Right kidney (tissue), 1 donor: ENCODE results near the gene LMF1.

Experiments used
- DNase-seq: peaks from one replicate; pipeline ENCODE4 v3.0.0-alpha.2; 2016

The LMF1 gene

GRCh38 chr16:881219-882097, 89.3 kb downstream of the LMF1 start:
- DNase-seq, result no peak

DNA sequence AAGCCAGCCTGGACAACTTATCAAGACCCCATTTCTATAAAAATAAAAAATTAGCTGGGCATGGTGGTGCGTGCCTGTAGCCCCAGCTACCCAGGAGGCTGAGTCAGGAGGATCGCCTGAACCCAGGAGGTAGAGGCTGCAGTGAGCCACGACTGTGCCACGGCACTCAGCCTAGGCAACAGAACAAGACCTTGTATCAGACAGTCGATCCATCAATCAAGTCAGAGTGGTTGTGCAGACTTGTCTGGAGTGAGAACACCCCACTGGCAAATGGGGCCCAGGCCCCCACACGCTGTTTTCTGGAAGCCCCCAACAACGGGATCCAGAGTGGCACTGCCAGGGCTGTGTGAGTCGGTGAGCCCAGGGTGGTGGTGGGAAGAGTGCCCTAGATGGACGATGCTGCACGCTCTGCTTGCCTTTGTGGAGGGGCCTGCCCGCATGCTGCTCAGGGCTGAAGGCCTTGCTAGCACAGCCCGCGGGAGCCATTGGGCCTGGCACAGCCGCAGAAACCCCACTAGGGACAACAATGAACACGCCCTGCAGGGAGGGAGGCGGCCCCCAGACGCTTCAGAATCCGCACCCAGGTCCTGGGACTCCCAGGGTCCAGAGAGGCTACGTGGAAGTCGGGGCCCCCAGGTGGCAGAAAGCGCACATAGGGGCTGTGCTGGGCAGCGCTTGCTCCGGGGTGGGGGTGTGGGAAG, 90.2 kb downstream of the LMF1 start:
- no peak for DNase-seq

GRCh38 chr16:879986-880385, 90.8 kb downstream of the LMF1 start:
- no peak for DNase-seq

DNA sequence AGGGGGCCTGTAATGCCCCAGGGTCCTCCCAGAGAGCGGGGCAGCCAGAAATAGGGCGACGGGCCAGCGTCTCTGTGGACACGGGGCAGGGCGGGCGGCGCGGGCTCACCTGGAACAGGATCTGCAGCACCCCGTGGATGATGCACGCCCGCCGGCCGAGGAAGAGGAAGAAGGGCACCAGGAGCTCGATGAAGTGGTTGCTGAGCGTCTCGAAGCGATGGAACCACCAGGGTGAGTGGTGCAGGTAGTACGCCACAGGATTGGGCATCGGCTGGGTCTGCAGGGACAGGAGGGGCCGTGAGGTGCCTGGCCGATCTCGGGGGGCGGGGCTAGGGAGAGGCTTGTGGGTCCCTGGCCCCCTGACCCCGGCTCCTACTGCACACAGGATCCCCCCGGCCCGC, 91.3 kb downstream of the LMF1 start:
- no peak for DNase-seq

DNA sequence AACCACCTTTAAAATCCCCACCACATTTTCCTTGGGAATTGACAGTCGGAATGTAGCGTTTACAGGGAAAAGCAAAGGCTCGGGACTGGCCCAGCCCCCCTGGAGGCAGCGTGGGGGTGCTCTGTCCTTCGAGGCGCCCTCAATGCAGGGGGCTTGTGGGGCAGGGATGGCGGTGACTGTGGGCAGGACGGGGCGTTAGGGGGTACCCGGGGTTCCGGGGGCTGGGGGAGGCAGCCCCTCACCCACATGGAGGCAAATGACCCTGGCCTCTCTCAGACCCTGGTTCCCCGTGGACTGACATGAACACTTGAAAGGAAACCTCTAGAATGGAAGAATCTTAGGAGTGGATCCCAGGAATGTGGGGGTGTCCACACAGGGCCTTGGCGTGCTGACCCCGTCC, 91.9 kb downstream of the LMF1 start:
- DNase-seq, result no peak

DNA sequence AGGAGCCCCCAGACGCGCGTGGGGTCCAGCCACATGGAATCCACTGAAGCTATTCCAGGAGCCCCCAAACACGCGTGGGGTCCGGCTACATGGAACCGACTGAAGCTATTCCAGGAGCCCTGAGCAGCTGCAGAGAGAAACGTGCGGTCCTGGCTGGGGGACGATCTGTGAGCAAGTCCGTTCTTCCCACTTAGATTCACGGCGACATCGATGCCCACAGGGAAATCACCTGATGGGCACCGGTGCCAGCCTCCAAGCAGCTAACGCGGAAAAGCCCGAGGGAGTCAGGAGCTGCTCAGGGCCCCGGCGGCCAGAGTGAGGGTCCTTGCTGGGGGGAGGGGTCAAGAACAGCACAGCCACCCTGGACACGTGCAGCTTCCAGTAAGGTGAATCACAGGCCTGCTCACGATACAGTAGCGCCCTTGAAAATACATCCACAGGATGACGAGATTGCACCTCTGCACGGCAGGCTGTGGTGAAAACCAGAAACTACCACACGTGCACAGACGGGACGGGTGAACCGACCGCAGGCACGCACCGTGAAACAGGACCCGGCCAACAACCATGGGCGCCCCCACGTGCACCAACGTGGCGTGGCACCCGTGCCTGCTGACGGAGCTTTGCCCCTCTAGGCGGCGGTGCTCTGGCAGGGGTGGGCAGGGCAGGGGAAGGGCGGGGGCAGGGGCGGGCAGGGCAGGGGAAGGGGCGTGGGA, 92.6 kb downstream of the LMF1 start:
- DNase-seq, result no peak

DNA sequence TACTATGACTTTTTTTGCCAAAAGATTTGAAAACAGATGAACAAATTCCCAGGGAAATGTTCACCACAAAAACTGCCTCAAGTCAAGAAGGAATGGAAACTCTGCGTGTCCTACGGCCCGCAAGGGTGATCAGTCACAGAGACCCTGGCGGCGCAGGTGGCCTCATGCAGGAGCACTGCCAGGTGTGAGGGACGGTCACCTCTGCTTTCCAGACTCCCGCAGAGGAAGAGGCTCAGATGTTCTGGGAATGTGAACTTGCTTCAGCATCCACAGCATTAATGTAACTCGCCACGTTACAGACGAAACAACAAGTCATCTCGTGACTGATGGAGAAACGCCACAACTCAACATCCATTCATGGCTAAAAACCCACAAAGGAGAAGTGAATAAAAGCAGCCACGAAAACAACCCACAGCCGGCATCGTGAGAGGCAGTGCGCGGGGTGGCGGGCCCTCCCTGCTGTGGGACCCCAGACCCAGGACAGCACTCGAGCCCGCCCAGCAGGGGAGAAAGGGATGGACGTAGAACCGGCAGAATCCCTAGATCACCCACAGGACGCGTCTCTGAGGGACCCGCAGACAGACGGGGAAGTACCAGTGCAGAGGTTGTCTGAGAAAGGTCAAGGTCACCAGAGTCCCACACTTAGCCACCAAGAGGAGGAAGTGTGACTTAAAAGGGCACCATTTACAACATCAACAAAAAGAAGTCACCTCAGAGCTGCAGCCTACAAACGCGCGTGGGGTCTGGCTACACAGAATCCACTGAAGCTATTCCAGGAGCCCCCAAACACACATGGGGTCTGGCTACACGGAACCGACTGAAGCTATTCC, 93.3 kb downstream of the LMF1 start:
- DNase-seq, result no peak

GRCh38 chr16:876523-877241, 94.1 kb downstream of the LMF1 start:
- DNase-seq, result no peak

DNA sequence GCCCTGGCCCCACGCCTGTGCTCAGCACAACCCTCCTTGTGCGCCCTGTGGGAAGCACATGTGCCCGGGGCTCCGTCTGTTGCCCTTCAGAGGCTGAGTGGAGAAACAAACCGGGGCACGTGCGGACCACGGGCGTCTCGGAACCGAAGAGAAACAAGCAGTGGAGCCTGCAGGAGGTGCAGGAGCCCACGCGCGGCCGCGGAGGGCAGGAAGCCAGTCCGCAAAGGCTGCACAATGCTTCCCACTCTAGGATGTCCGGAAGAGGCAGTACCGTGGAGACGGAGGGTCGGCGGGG, 94.8 kb downstream of the LMF1 start:
- no peak for DNase-seq

DNA sequence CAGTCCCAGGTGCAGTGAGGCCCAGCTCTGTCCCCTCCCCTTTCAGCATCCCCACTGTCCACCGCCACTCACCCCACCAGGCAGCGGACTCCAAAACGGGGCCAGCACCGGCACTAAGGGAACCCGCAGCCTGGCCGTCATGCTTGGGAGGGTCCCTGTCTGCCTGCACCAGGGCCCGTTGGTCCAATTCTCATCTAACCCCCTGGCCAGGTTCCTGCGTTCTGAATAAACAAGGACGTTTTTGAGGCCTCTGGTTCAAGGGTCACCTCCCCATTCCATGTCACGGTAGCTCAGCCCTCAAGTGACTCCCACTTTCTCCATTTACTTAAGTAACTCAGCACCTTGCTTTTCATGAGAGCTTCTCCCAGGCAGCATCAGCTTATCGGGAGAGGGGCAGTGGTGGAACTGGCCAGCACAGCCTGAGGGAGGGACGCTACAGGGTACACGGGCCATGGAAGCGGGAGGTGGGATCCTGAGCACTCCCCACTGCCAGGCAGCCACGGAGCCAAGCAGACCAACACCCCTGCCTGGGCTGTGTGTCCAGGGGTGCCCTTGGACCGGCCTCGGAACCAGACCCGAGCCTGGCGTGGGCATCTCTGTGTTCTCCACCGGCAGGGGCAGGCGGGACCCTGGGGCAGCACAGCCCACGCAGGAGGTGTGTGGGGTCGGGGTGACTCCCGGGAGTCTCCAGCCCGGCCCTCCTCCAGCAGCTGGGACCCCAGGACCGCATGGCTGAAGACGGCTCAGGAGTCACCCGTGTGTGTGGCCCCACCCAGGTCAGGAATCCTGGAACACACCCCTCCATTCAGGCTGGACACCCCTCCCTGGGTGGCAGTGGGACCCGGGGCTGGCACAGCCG, 95.4 kb downstream of the LMF1 start:
- no peak for DNase-seq

GRCh38 chr16:874366-875181, 96.2 kb downstream of the LMF1 start:
- no peak for DNase-seq

DNA sequence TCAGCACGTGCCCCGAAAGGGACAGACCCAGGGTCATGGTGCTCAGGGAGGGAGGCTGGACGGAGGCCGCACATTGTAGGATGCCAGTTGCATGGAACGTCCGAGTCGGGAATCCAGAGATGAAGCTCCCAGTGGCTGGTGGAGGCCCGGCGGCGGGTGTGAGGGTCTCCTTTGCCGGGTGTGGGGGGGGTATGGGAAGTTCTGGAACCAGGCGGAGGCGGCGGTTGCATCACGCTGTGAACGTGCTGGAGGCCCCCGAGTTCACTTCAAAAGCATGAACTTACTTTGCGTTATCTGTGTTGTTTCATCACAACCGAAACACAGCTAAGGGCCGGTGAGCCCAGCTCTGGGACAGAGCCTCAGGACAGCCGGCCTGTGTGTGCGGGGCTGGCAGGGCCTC, 96.9 kb downstream of the LMF1 start:
- no peak for DNase-seq

GRCh38 chr16:873243-873661, 97.5 kb downstream of the LMF1 start:
- DNase-seq, result no peak

GRCh38 chr16:872436-873242, 98.1 kb downstream of the LMF1 start:
- DNase-seq, result no peak

DNA sequence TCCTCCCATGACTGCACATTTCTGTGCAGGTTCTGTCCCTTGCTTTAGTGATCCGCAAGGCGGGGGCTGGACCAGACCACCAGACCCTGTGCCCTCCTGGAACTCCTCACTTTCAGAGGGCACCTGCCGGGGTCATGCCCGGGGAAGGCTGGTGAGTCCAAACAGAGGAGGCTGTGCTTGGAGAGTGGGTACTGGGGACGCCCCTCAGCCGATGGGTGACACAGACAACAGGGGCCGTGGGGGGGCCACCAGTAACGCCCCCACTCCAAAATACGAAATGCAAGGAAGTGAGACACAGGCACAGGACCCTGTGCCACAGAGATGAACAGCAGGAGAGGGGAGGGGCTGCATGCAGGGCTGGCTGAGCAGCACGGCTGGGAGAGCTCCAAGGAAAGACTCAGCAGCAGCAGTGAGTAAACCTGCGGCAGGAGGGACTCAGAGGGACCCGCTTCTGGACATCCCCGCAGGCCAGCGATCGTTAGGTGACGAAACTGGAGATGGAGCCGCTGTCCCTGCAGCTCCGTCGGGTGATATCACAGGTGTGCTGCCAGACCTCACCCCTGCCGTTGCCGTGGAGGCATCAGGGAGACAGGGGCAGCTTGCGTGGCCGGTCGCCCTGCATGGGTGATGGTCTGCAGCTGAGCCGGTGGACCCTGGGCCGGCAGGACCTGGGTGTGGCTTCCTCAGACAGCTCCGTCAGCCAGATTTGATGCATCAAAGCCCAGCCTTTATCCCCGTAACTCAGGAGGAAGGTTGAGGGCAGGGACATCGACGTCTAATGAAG, 99.0 kb downstream of the LMF1 start:
- no peak for DNase-seq

DNA sequence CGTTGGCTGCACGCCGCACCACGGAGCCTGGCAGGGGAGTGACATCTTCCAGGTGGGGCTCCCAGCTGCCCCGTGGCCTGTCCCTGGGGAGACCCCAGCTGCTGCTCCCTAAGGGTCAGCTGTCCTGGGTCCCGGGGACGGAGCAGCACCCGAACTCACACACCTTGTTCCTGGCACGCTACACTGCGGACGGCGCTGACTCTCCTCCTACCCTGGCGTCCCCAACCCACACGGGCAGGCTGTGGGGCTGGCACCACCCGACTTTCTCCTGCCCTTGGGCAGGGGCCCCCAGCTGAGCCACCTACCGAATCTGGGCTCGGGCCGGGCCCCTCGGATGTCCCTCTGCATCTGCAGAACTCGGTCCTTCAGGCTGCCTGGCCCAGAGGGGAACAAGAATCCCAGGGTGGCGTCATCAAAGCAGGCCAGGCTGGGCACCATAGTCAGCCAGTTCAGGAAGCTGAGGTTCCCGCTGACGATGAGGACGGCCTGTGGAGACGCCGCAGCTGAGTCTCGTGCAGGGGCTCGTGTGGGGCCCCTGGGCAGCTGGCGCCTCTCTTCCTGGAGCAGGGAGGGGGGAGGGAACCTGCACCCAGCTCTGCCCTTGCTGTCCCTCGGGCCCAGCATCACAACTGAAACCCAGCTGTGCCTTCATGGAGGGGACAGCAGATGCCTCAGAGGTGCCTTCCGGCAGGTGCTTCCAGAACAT, 99.8 kb downstream of the LMF1 start:
- DNase-seq, result no peak

DNA sequence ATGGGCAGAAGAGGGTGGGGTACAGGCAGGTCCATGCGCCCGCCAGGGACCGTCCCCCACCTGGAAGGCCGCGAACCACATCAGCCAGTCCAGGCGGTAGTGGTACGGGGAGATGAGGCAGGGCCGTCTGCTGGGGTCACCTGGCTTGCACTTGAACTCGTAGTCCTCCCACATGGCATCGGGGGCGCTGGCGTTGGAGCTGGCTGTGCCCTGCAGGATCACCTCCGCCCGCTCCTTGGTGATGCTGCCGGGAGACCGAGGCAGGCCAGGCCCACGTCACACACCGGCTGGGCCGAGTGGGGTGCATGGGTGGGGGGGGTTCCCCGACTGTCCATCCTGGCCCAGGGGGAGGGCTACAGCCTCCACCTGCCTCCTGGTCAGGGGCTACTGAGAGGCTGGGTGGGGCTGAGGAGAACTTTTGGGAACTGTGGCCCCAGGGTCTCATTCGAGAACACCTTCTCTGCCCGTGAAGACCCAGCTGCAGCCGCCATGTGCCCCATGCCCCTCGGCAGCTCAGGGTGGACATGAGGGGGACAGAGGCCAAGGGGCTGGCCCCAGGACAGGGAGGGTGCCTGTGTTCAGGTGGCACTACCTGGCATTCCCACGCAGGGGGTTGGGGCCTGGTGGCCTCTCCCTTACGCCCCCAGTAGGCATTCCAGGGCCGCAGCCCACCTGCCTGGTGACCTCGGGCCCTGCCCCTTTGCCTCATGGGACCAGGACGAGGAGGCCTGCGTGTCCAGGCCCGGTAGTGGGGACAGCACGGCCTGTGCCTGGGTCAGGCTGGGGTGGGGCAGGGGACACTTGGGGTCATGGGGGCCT, 100.8 kb downstream of the LMF1 start:
- DNase-seq, result no peak
